ENCODE measurements around the gene USP32.
"Not testable (repeated sequence)": the region's sequence is repeated elsewhere in the genome, so short reads cannot be mapped to it uniquely, and the experiment has no call there.

USP32 gene

DNA sequence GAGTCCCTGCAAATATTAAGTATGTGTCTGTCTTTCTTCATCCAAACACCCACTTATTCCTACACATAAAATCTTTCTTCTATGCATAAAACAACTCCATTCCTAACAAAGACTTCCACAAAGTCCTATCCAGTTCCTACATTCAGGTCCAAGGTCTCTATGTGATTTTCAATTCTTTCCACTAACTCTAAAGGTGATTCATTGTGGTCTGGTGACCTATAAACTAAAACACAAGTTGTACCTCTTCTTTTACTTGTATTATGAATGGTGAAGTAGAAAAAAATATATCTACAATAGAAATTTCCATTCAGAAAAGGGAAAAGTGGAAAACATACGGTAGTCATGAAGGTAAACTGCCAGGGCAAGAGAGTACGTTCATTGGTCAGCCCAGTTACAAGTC lies 56.6 kb downstream of the USP32 start:
- ATAC-seq = no peak
- peaks cover 8% of the 10 kb centered on the region for H3K4me1 Mint-ChIP-seq
- no peaks in the 10 kb centered on the region for H3K9me3 Mint-ChIP-seq
- no peak overlapping the region for H3K4me3 Mint-ChIP-seq
- no peaks in the 10 kb centered on the region for H3K27me3 Mint-ChIP-seq
- H3K27ac Mint-ChIP-seq = no peak overlapping the region
- H3K36me3 Mint-ChIP-seq = peaks cover 32% of the 10 kb centered on the region

DNA sequence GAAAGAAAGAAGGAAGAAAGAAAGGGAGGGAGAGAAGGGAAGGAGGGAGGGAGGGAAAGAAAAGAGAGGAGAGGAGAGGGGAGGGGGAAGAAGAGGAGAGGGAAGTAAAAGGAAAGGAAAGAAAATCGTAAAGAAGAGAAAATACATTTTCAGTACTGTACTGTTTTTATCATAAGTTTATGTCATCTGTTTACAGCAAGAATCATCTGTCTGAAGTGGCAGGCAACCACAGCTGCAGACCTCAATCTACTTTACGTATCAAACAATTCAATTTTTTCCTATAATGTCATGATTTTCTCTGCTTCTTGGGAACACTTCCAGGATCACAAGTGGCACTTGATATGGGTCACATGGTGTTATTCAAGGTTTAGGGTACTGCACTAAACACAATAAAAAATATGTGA lies 58.3 kb downstream of the USP32 start:
- peaks cover 43% of the 10 kb centered on the region for H3K36me3 Mint-ChIP-seq
- peaks cover 10% of the 10 kb centered on the region for H3K4me1 Mint-ChIP-seq
- no peaks in the 10 kb centered on the region for H3K9me3 Mint-ChIP-seq

DNA sequence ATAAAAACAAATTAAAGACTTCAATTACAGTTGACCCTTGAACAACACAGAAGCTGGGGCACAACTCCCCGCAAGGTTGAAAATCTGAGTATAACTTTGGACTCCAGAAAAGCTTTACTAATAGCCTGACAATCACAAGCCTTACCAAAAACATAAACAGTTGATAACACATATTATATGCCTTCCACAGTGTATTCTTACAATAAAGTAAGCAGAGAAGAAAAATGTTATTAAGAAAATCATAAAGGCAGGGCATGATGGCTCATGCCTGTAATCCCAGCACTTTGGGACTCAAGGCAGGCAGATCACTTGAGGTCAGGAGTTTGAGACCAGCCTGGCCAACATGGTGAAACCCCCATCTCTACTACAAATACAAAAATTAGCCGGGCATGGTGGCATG lies 58.9 kb downstream of the USP32 start:
- peaks cover 49% of the 10 kb centered on the region for H3K36me3 Mint-ChIP-seq
- ATAC-seq, H3K9me3 Mint-ChIP-seq: not testable (repeated sequence)

More for the DNA sequence above, 58.3 kb downstream of the USP32 start:
- no peak overlapping the region for H3K4me3 Mint-ChIP-seq
- ATAC-seq = no peak
- H3K27ac Mint-ChIP-seq = peak overlapping the region; percentile 37
- H3K27me3 Mint-ChIP-seq = no peaks in the 10 kb centered on the region

DNA sequence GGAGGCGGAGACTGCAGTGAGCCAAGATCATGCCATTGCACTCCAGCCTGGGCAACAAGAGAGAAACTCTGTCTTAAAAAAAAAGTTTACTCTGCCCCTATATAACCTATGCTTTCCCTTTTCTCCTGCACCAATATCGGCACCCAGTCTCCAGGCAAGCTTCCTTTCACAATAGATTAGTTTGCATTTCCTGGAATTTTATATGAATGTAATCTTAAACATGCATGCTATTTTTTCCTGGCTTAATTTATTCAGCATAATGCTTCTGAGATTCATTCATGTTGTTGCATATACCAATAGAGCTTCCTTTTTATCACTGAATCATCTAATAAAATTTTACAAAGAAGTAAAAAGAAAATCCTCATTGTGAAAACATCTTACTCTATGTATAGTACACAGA lies 59.4 kb downstream of the USP32 start:
- no peak for ATAC-seq
- H3K27ac Mint-ChIP-seq = no peak overlapping the region
- peaks cover 49% of the 10 kb centered on the region for H3K36me3 Mint-ChIP-seq

More for the DNA sequence above, 58.9 kb downstream of the USP32 start:
- peak overlapping the region; percentile 37 for H3K27ac Mint-ChIP-seq
- H3K4me3 Mint-ChIP-seq, H3K27me3 Mint-ChIP-seq, H3K4me1 Mint-ChIP-seq: not testable (repeated sequence)

DNA sequence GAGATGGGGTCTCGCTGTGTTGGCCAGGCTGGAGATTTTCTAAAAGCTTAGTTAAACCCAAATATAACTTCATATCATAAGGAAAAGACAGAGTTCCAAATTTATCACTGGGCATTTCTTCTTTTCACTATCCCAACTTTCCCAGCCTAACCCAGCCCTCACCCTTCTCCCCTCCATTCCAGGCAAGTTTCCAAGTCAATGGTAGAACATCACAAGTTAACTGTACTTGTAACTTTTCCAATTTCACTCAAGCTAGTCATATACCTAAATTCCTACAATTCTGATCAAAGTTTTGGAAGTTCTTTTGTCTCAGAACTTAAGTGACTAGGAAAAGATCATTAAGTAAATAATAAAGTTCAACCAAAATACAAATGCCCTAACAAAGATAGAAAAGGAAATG lies 61.2 kb downstream of the USP32 start:
- peaks cover 14% of the 10 kb centered on the region for H3K4me1 Mint-ChIP-seq
- peaks cover 54% of the 10 kb centered on the region for H3K36me3 Mint-ChIP-seq
- H3K27me3 Mint-ChIP-seq = no peaks in the 10 kb centered on the region
- no peak for ATAC-seq
- H3K27ac Mint-ChIP-seq = peak overlapping the region; percentile 10
- H3K9me3 Mint-ChIP-seq = no peaks in the 10 kb centered on the region
- no peak overlapping the region for H3K4me3 Mint-ChIP-seq

More for the DNA sequence above, 59.4 kb downstream of the USP32 start:
- Mint-ChIP-seq H3K4me1 (peaks cover 10% of the 10 kb centered on the region), H3K4me3 (no peak overlapping the region), H3K27me3 (no peaks in the 10 kb centered on the region), H3K9me3 (no peaks in the 10 kb centered on the region)

DNA sequence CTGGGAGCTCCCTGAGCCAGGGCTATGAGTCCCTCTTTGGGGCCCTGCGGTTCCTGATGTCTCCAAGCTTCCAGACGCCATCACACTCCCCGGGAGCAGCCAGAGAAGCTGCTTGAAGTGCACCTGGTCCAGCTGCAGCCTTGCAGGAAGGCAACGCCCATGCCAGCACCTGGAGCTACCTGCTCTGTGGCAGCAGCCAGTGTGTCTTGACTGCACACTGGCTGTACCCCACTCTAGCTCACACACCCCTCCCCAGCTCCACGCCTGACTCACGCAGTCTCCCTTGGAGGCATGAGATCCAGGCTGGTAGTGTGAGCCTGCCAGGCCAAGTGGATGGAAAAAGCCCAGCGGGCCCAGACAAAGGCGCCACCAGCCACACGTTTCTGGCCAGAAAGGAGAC lies 63.3 kb downstream of the USP32 start:
- no peaks in the 10 kb centered on the region for H3K9me3 Mint-ChIP-seq
- no peak overlapping the region for H3K4me3 Mint-ChIP-seq
- no peaks in the 10 kb centered on the region for H3K27me3 Mint-ChIP-seq
- no peak overlapping the region for H3K27ac Mint-ChIP-seq
- ATAC-seq = no peak
- peaks cover 14% of the 10 kb centered on the region for H3K4me1 Mint-ChIP-seq
- peaks cover 60% of the 10 kb centered on the region for H3K36me3 Mint-ChIP-seq

DNA sequence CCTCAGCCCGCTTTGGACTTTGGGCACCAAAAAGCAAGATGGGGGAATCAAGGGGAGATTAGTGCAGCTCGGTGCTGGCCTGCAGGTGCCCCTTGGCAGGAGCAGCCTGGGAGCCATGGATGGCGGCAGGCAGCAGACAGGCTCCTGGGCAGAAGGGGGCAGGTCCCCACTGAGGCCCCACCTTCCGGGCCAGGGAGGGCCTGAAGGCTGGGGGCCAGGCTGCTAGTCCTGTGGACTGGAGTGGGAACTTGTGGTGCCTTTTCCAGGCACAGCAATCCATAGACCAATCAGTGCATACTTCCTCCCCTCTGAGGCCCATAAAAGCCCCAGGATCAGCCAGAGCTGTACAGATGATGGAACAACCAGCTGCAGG lies 64.0 kb downstream of the USP32 start:
- Mint-ChIP-seq H3K4me1 (peaks cover 14% of the 10 kb centered on the region), H3K4me3 (no peak overlapping the region), H3K9me3 (no peaks in the 10 kb centered on the region), H3K27me3 (no peaks in the 10 kb centered on the region), H3K27ac (no peak overlapping the region), H3K36me3 (peaks cover 60% of the 10 kb centered on the region)
- no peak for ATAC-seq

DNA sequence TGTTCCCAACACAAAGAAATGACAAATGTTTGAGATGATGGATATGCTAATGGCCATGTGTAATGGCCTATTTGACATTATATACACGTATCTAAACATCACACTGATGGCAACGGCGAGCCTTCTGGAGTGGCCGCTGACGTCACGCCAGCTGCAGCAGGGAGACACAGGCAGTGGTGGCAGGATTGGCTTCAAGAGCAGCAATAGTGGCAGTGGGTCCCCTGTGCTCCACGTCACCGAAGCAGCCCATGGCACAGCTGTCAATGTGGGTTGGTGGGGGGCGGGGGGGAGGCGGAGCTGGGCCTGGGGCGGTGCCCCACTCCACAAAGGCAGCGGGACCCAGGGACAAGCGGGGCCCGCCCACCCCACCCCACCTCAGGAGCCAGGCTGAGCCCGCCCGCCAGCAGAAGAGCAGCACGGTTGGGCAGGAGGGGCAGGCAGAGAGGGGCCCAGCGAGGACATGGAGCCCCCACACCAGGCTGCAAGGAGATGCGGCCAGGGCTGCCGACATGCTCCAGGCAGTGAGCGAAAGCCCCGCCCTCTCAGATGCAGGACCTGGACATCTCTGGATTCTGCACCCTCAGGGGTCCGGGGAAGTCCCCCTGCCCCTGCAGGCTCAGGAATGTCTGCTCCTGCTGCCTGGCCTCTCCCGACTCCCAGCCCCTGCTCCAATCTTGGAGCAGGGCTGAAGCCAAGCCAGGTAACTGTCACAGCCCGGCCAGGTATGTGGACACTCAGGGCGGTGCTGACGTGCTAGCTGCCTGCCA lies 64.6 kb downstream of the USP32 start:
- Mint-ChIP-seq H3K27ac (no peak overlapping the region), H3K36me3 (peaks cover 55% of the 10 kb centered on the region), H3K4me3 (no peak overlapping the region), H3K27me3 (no peaks in the 10 kb centered on the region), H3K4me1 (peaks cover 14% of the 10 kb centered on the region), H3K9me3 (no peaks in the 10 kb centered on the region)
- ATAC-seq = no peak

DNA sequence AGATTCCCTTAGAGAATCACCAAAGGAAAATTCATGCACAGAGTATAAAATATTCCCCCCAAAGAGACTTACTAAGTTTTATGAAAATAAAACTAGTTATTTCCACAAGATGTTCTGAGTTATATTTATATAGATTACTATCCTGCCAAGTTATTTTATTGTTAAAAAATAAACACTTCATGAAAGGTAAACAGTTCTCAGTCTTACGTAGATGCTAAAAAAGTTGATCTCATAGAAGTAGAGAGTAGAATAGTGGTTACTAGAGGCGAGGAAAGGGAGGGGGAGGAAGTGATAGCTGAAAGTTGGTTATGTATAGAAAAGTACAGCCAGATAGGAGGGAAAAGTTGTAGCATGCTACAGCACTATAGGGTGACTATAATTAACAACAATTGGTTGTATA lies 65.2 kb downstream of the USP32 start:
- Mint-ChIP-seq H3K27me3 (no peaks in the 10 kb centered on the region), H3K36me3 (peaks cover 54% of the 10 kb centered on the region), H3K9me3 (no peaks in the 10 kb centered on the region), H3K27ac (no peak overlapping the region), H3K4me1 (peaks cover 14% of the 10 kb centered on the region), H3K4me3 (no peak overlapping the region)
- no peak for ATAC-seq

DNA sequence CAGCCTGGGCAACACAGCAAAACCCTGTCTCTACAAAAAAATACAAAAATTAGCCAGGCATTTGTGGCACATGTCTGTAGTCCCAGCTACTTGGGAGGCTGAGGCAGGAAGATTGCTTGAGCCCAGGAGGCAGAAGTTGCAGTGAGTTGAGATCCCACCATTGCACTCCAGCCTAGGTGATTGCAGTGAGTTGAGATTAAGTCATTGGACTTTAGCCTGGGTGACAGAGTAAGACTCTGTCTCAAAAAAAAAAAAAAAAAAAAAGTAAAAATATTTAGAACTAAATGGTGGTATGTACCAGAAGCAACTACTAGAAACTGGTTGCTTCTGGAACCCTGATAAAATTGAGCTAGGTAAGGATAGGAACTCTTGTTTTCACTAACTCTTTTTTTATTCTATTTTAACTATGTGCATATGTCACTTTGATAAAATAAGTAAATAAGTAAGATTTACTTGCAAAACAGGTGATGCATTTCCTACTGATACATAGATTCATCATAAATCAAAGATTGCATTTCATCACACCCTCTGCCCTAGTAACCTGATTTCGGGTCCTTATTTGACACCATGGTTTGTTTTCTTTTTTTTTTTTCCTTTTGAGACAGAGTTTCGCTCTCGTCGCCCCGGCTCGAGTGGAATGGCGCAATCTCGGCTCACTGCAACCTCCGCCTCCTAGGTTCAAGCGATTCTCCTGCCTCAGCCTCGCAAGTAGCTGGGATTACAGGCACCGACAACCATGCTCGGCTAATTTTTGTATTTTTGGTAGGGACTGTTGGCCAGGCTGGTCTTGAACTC lies 66.0 kb downstream of the USP32 start:
- Mint-ChIP-seq H3K4me3 (no peak overlapping the region), H3K27ac (no peak overlapping the region)
- ATAC-seq = no peak

DNA sequence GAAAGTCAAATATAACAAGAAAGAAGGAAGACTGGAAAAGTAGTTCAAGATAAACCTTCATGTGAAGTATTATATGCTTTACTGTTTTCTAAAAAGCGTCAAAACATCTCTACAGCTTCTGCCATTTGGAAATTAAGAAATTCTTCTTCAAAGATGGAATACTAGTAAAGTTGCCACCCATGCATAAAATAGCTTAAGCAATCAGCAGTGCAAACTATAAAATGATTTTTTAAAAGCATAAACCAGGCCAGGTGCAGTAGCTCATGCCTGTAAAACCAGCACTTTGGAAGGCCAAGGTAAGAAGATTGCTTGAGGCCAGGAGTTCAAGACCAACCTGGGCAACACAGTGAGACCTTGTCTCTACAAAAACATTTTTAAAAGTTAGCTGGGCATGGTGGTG lies 68.2 kb downstream of the USP32 start:
- Mint-ChIP-seq H3K9me3 (no peaks in the 10 kb centered on the region), H3K27me3 (no peaks in the 10 kb centered on the region), H3K27ac (no peak overlapping the region), H3K4me3 (no peak overlapping the region), H3K4me1 (peaks cover 14% of the 10 kb centered on the region), H3K36me3 (peaks cover 30% of the 10 kb centered on the region)
- ATAC-seq = no peak

More for the DNA sequence above, 66.0 kb downstream of the USP32 start:
- Mint-ChIP-seq H3K4me1 (peaks cover 20% of the 10 kb centered on the region), H3K36me3 (peaks cover 47% of the 10 kb centered on the region), H3K27me3 (no peaks in the 10 kb centered on the region), H3K9me3 (no peaks in the 10 kb centered on the region)

DNA sequence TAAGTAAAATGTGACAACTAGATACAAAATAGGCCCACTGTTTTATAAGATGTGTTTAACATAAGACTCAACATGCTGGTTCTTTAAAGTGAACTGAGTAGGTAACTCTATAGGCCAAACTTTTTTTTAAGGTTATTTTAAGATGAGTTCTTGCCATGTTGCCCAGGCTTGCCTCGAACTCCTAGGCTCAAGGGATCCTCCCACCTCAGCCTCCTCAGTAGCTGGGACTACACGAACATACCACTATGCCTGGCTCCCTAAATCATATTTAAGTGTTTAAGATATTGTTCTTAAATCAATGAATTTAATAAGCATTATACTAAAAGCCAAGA lies 69.9 kb downstream of the USP32 start:
- H3K27me3 Mint-ChIP-seq = no peaks in the 10 kb centered on the region
- ATAC-seq = no peak
- no peak overlapping the region for H3K27ac Mint-ChIP-seq
- H3K9me3 Mint-ChIP-seq = no peaks in the 10 kb centered on the region
- H3K36me3 Mint-ChIP-seq = peaks cover 15% of the 10 kb centered on the region
- no peak overlapping the region for H3K4me3 Mint-ChIP-seq
- H3K4me1 Mint-ChIP-seq = peaks cover 13% of the 10 kb centered on the region

DNA sequence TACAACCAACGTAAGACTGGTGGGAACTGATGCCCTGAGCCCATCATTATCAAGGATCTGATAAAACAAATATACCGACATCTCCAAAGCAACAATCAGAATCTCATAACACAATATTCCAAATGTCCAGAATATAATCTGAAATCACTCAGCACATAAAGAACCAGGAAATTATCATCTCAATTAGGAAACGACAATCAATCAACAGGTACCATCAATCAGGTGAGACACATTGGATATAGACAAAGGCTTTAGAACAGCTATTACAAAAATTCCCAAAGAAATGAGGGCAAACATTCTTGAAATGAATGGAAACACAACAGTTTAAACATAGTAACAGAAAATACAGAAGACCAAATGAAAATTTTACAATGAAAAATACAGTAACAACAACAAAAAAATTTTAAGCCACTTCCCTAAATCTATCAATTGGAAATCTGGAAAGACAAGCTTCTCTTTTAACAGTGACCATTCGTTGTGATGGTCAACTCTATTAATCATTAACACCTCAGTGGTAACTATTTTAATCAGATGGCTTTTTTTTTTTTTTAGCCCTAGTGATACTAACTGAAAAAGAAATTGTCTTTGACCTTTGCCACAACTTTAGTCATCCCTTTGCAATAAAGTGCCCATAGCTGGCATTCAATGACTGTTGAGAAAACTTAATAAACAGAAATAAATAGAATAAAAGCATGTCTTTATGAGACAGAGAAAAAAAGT lies 70.4 kb downstream of the USP32 start:
- Mint-ChIP-seq H3K27ac (no peak overlapping the region), H3K27me3 (no peaks in the 10 kb centered on the region), H3K4me3 (no peak overlapping the region), H3K4me1 (peaks cover 10% of the 10 kb centered on the region), H3K36me3 (peaks cover 11% of the 10 kb centered on the region), H3K9me3 (no peaks in the 10 kb centered on the region)
- no peak for ATAC-seq

DNA sequence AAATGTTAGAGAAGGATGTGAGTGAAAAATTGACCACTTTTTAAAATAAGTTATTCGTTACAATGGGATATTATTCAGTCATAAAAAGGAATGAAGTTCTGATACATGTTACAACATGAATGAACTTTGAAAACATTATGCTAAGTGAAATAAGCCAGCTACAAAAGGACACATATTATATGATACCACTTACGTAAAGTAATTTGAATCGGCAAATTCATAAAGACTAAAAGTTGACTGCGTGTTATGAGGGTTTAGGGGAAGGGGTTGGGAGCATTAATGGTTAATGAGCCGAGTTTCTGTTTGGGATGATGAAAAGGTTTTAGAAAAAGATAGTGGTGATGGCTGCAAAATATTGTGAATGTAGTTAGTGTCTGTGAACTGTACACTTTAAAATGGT lies 73.1 kb downstream of the USP32 start:
- no peak overlapping the region for H3K27ac Mint-ChIP-seq
- ATAC-seq = no peak
- peaks cover 6% of the 10 kb centered on the region for H3K36me3 Mint-ChIP-seq
- H3K4me3 Mint-ChIP-seq = no peak overlapping the region
- peaks cover 21% of the 10 kb centered on the region for H3K4me1 Mint-ChIP-seq
- no peaks in the 10 kb centered on the region for H3K9me3 Mint-ChIP-seq
- H3K27me3 Mint-ChIP-seq = no peaks in the 10 kb centered on the region

DNA sequence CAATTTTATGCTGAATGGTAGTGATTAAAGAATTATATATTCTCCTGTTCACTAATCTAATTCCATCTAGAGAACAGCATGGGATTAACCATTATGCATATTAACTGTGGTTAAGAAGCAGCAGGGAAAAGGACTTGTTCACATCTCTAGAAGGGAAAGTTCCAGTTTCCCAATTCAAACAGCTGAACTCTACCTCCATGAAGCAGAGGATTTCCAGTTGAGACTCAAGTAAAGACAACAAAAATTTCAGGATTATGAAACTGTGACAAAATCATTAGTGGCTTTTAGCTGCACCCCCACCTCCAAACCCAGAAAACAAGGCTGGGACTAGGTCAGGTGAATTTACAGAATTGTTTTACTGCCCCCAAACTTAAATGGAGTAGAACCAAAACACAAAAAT lies 73.6 kb downstream of the USP32 start:
- peaks cover 25% of the 10 kb centered on the region for H3K4me1 Mint-ChIP-seq
- no peak overlapping the region for H3K27ac Mint-ChIP-seq
- H3K36me3 Mint-ChIP-seq = peaks cover 9% of the 10 kb centered on the region
- no peak overlapping the region for H3K4me3 Mint-ChIP-seq
- no peaks in the 10 kb centered on the region for H3K9me3 Mint-ChIP-seq
- H3K27me3 Mint-ChIP-seq = no peaks in the 10 kb centered on the region
- ATAC-seq = no peak
